Body of pancreas (tissue), 4 donors: ENCODE results near the gene LGR5. TPM values are rescaled to one million over a fixed set of nuclear protein-coding genes. Genes with fewer than 3 reads are reported as not detected.

Experiments used
- ATAC-seq: fragments of 150-250 bp; one replicate; pipeline ENCODE4 v1.9.1; 2016
- DNase-seq, 4 donors: peaks; one replicate each; pipeline ENCODE4 v3.0.0-alpha.2; 2019
- H3K27ac ChIP-seq, 4 donors: fragments of 200-600 bp; sonication (generic); 1 replicate in 3 of 4; 2 replicates in 1 of 4; pipeline versions ENCODE4 v1.5.1 to v1.6.1; 2016 to 2019; ENCODE audit warnings: mild to moderate bottlenecking in 1 of 4, mixed read lengths in 1 of 4, moderate library complexity in 1 of 4
- H3K27me3 ChIP-seq, 2 donors: fragments of 200-600 bp; sonication (generic); one replicate each; pipeline ENCODE4 v1.6.0; 2016; ENCODE audit warnings: mild to moderate bottlenecking in 1 of 2
- H3K36me3 ChIP-seq, 2 donors: fragments of 200-600 bp; sonication (generic); replicated peaks in 1 of 2; 2 replicates each; pipeline ENCODE4 v1.5.1; 2016; ENCODE audit warnings: low read depth in 2 of 2; ENCODE audit not compliant: insufficient read depth in 1 of 2
- H3K4me1 ChIP-seq: fragments of 200-600 bp; sonication (generic); one replicate; pipeline ENCODE4 v1.6.0; 2016
- H3K4me3 ChIP-seq, 2 donors: fragments of 200-600 bp; sonication (generic); 1 replicate in 1 of 2; 2 replicates in 1 of 2; pipeline ENCODE4 v1.5.1; 2016 to 2019
- H3K9me3 ChIP-seq, 3 donors: fragments of 200-600 bp; sonication (generic); 1 replicate in 2 of 3; 2 replicates in 1 of 3; pipeline ENCODE4 v1.5.1; 2016
- CTCF ChIP-seq, 7 experiments: fragments of 450-650 bp in 4 of 7; fragments of 200-600 bp in 3 of 7; sonication (generic) in 3 of 7; IDR thresholded peaks; one replicate each; pipeline ENCODE4 v1.5.1; 2016 to 2019; ENCODE audit warnings: antibody characterized with exemption in 7 of 7
- POLR2A ChIP-seq, 3 donors: fragments of 450-650 bp; IDR thresholded peaks; one replicate each; pipeline ENCODE4 v1.6.1; 2016; ENCODE audit warnings: antibody characterized with exemption in 3 of 3, mild to moderate bottlenecking in 2 of 3
- WGBS, 2 donors: methylation state at CpG; one replicate each; pipeline ENCODE4 v1.1.5; 2017; 5-methylcytosine and 5-hydroxymethylcytosine counted together
- intact Hi-C: fragments of 100-400 bp; cut with DNase I; formaldehyde crosslinking; loops from one replicate; pipeline ENCODE4 v1.15.1; 2023
- total RNA-seq, 2 donors: library from RNA; depleted of rRNA; stranded (reverse); fragments of >200 nt; gene quantifications; one replicate each; pipeline ENCODE4 v1.1.0, GENCODE V29; 2016

Gene LGR5
- total RNA-seq, 2 donors from 2014 or later = 0.52 TPM; not detected in 1

- intact Hi-C loops = no loop called here
- no peaks in the 10 kb centered on the region for H3K9me3 ChIP-seq
- no peaks in the 10 kb centered on the region for H3K27me3 ChIP-seq
- TF ChIP-seq CTCF (IDR thresholded peaks at IDR 0.05) = no peak
- no peak for TF ChIP-seq POLR2A (IDR thresholded peaks at IDR 0.05)
- no peaks in the 10 kb centered on the region for H3K4me1 ChIP-seq
- 45 to 58% methylated on average over 9 of the region's 9 CpGs for WGBS, 2 donors
- no peak overlapping the region for H3K4me3 ChIP-seq
- H3K27ac ChIP-seq = no peak overlapping the region
- ATAC-seq (no peak), DNase-seq (no peak)
- H3K36me3 ChIP-seq = no peaks in the 10 kb centered on the region
Measured at GRCh38 chr12:71447691-71448132, 8.1 kb downstream of the LGR5 start.

GRCh38 chr12:71448150-71448581, 8.6 kb downstream of the LGR5 start:
- intact Hi-C loops = no loop called here
- no peak overlapping the region for H3K4me3 ChIP-seq
- TF ChIP-seq POLR2A (IDR thresholded peaks at IDR 0.05) (no peak), CTCF (IDR thresholded peaks at IDR 0.05) (no peak)
- H3K9me3 ChIP-seq = no peaks in the 10 kb centered on the region
- ATAC-seq = no peak
- WGBS, 2 donors = 62 to 72% methylated on average over 3 of the region's 3 CpGs
- no peaks in the 10 kb centered on the region for H3K27me3 ChIP-seq
- DNase-seq = no peak
- no peaks in the 10 kb centered on the region for H3K4me1 ChIP-seq
- no peak overlapping the region for H3K27ac ChIP-seq
- no peaks in the 10 kb centered on the region for H3K36me3 ChIP-seq

GRCh38 chr12:71449373-71450070, 9.9 kb downstream of the LGR5 start:
- intact Hi-C loops = no loop called here
- TF ChIP-seq CTCF (IDR thresholded peaks at IDR 0.05) (no peak), POLR2A (IDR thresholded peaks at IDR 0.05) (no peak)
- H3K4me3 ChIP-seq = no peak overlapping the region
- no peaks in the 10 kb centered on the region for H3K27me3 ChIP-seq
- 55 to 69% methylated on average over 3 of the region's 3 CpGs for WGBS, 2 donors
- ATAC-seq (no peak), DNase-seq (no peak)
- no peak overlapping the region for H3K27ac ChIP-seq
- H3K4me1 ChIP-seq = no peaks in the 10 kb centered on the region
- no peaks in the 10 kb centered on the region for H3K9me3 ChIP-seq
- H3K36me3 ChIP-seq = no peaks in the 10 kb centered on the region

- intact Hi-C loops = no loop called here
- no peaks in the 10 kb centered on the region for H3K9me3 ChIP-seq
- no peak for TF ChIP-seq POLR2A (IDR thresholded peaks at IDR 0.05)
- TF ChIP-seq CTCF (IDR thresholded peaks at IDR 0.05) = no peak
- no peak for DNase-seq
- H3K4me1 ChIP-seq = no peaks in the 10 kb centered on the region
- no peak overlapping the region for H3K4me3 ChIP-seq
- WGBS, 2 donors = 53% methylated on average over 1 of the region's 1 CpG
- no peak for ATAC-seq
- no peaks in the 10 kb centered on the region for H3K36me3 ChIP-seq
- no peaks in the 10 kb centered on the region for H3K27me3 ChIP-seq
- H3K27ac ChIP-seq = no peak overlapping the region
Measured at GRCh38 chr12:71452006-71452405, 12.4 kb downstream of the LGR5 start.
